ENCODE measurements around the gene LDLRAP1. TPM values are rescaled to one million over a fixed set of nuclear protein-coding genes. Genes with fewer than 3 reads are reported as not detected.
"Not testable (repeated sequence)": the region's sequence is repeated elsewhere in the genome, so short reads cannot be mapped to it uniquely, and the experiment has no call there.

LDLRAP1 gene
- total and polyA plus RNA-seq, 3 donors from 2014 or later: 11.7 to 19.8 (median 16.6) TPM

- Histone ChIP-seq H3K36me3 (ENCODE audit: low read depth, missing control alignments) (no peaks in the 10 kb centered on the region), H3K4me1 (no peaks in the 10 kb centered on the region), H3K27ac (no peak overlapping the region), H3K27me3 (no peaks in the 10 kb centered on the region), H3K4me3 (no peak overlapping the region), H3K9me3 (no peaks in the 10 kb centered on the region)
- TF ChIP-seq POLR2A (IDR thresholded peaks at IDR 0.05): no peak
- TF ChIP-seq CTCF (IDR thresholded peaks at IDR 0.05): no peak
- no peak for DNase-seq
- intact Hi-C loops (cut with DNase I; ENCODE audit: low total_unique reads): no loop called here
- WGBS, 2 donors: 66 to 71% methylated on average over 2 of the region's 2 CpGs
Measured at GRCh38 chr1:25594971-25595370, 51.6 kb downstream of the LDLRAP1 start.

- WGBS, 2 donors: 97 to 98% methylated on average over 5 of the region's 5 CpGs
- intact Hi-C loops (cut with DNase I; ENCODE audit: low total_unique reads); DNase-seq; H3K27me3 ChIP-seq; H3K36me3 ChIP-seq (ENCODE audit: low read depth, missing control alignments); H3K4me1 ChIP-seq; H3K4me3 ChIP-seq; H3K9me3 ChIP-seq; H3K27ac ChIP-seq: not testable (repeated sequence)
Measured at GRCh38 chr1:25596641-25597040, 53.2 kb downstream of the LDLRAP1 start.

DNA sequence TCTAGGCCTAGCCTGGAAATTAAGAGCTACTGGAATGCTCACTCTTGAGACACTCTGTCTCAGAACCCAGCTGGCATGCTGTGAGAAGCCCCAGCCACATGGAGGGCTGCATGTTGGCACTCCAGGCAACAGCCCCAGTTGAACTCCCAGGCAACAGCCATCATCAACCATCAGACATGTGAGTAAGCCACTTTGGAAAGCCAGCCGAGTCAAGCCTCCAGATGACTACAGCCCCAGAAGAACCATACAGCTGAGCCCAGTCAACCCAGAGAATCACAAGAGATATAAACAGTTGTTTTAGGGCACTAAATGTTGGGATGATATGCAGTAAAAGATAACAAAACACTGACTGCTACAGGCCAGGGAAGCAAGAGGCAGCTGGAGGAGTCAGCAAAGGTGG lies 55.5 kb downstream of the LDLRAP1 start:
- TF ChIP-seq CTCF (IDR thresholded peaks at IDR 0.05): no peak
- TF ChIP-seq POLR2A (IDR thresholded peaks at IDR 0.05): no peak
- no peak overlapping the region for H3K27ac ChIP-seq
- no peaks in the 10 kb centered on the region for H3K4me1 ChIP-seq
- no peaks in the 10 kb centered on the region for H3K27me3 ChIP-seq
- intact Hi-C loops (cut with DNase I; ENCODE audit: low total_unique reads): no loop called here
- no peaks in the 10 kb centered on the region for H3K36me3 ChIP-seq (ENCODE audit: low read depth, missing control alignments)
- WGBS, 2 donors: 100% methylated on average over 1 of the region's 1 CpG
- H3K4me3 ChIP-seq: no peak overlapping the region
- H3K9me3 ChIP-seq: no peaks in the 10 kb centered on the region
- no peak for DNase-seq

GRCh38 chr1:25599969-25600610 lies 56.7 kb downstream of the LDLRAP1 start:
- Histone ChIP-seq H3K4me1 (no peaks in the 10 kb centered on the region), H3K36me3 (ENCODE audit: low read depth, missing control alignments) (no peaks in the 10 kb centered on the region), H3K27me3 (no peaks in the 10 kb centered on the region), H3K27ac (no peak overlapping the region), H3K4me3 (no peak overlapping the region), H3K9me3 (no peaks in the 10 kb centered on the region)
- 87 to 91% methylated on average over 7 of the region's 7 CpGs for WGBS, 2 donors
- no peak for DNase-seq
- TF ChIP-seq POLR2A (IDR thresholded peaks at IDR 0.05): no peak
- TF ChIP-seq CTCF (IDR thresholded peaks at IDR 0.05): no peak
- intact Hi-C loops (cut with DNase I; ENCODE audit: low total_unique reads): no loop called here

- H3K9me3 ChIP-seq; DNase-seq; H3K4me1 ChIP-seq; H3K27ac ChIP-seq; H3K4me3 ChIP-seq; intact Hi-C loops (cut with DNase I; ENCODE audit: low total_unique reads); H3K27me3 ChIP-seq; H3K36me3 ChIP-seq (ENCODE audit: low read depth, missing control alignments): not testable (repeated sequence)
- WGBS, 2 donors: 92 to 94% methylated on average over 5 of the region's 5 CpGs
Measured at GRCh38 chr1:25600971-25601699, 57.7 kb downstream of the LDLRAP1 start.

GRCh38 chr1:25603779-25604538 lies 60.6 kb downstream of the LDLRAP1 start:
- H3K27ac ChIP-seq; H3K4me1 ChIP-seq; DNase-seq; H3K36me3 ChIP-seq (ENCODE audit: low read depth, missing control alignments); H3K27me3 ChIP-seq; H3K4me3 ChIP-seq; intact Hi-C loops (cut with DNase I; ENCODE audit: low total_unique reads); H3K9me3 ChIP-seq: not testable (repeated sequence)
- 79% methylated on average over 16 of the region's 55 CpGs; no CpG with 5 or more reads in 1 of the 2 donors for WGBS, 2 donors
